HG03432 (cell line): Measurements from ENCODE around the gene FBN2.

Source experiments
- ATAC-seq: cut with Tn5 transposase; IDR thresholded peaks from one replicate; pipeline ENCODE4 v1.9.1; 2021; ENCODE audit warnings: mild to moderate bottlenecking, moderate library complexity; ENCODE audit not compliant: unreplicated experiment

FBN2 gene

DNA sequence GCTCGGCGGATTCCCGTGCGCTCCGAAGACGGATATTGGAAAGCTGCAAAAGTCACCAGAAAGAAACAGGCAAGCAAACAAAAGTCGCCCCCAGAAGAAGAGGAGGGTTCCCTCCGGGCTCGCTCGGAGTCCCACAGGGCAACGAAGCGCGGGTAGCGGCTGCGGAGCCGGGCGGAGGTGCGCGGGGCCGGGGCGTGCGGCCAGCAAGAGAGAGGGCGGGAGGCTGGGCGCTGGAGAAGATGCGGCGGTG is at the start of gene FBN2:
Gene FBN2 (minus strand): TSS at position 246 of the 250 bp plus-strand sequence. CDS start 642 bp downstream, outside the sequence.
- ATAC-seq = no peak

DNA sequence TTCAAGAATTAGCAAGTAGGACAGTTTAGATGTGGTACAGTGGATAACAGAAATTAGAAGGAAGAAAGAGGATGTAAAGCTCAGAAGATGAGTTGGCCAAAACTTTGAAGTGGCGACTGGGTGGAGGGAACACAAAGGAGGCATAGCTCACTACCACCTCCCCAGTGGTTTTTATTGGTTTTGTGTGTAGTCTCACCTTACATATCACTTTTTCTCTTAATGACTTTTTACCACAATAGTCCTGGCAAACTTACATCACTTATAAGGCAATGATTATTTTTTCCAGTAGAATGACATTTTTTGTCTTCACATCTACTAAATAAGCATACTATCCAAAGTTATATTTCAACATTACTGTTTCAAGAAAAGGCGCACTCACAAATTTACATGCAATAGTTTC is 49.2 kb upstream of the FBN2 start:
- no peak for ATAC-seq

DNA sequence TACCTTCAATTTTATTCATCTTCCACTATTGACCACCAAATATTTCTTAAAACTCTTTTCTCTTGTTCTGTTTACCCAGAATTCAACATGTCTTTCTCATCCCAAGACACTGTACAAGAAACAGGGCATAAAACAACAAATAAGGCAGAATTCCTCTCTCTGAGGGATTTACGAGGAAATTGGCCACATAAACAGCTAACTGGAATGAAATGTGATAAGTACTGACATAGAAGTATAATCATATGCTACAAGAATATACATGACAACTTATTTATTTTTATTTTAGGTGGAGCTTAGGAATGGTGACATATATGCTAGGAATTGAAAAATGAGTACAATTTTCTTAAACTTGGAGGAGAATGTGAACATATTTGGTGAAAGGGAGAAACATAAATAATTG is 48.8 kb upstream of the FBN2 start:
- no peak for ATAC-seq

DNA sequence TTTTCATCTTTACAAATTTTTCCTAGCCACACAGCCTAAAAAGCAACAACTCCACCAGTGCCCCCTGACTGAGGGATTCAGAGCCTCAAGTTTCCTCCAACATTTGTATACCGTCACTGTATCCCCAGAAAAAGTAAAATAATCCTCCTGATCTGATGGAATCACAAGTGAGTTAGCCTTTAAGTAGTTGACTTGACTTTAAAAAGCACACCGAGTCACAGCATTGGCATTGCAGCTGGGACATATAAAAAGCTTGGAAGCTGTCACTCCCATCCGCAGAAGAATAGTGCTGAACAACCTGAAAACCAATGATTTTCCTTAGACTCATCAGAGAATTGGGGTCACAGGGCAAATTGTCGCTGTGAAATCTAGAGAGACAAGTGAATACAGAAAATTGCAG is 41.6 kb upstream of the FBN2 start:
- ATAC-seq = no peak

DNA sequence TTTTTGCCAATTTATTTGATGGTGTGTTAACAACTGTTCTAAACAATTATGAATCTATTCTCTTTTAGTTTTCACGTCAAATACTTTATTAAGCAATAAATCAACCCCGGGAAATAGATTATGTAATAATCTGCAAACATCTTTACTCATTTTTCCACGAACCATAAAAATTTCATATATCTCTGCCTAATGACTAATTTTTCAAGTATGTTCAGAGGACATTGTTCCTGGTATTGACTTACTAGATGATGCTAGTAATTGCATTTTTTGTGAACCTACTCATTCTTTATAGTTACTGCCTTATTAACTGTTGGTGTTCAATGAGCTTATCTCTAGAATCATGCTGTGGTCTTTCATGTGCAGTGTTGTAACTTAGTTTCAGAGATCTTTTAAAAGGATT is 41.0 kb upstream of the FBN2 start:
- ATAC-seq = no peak

DNA sequence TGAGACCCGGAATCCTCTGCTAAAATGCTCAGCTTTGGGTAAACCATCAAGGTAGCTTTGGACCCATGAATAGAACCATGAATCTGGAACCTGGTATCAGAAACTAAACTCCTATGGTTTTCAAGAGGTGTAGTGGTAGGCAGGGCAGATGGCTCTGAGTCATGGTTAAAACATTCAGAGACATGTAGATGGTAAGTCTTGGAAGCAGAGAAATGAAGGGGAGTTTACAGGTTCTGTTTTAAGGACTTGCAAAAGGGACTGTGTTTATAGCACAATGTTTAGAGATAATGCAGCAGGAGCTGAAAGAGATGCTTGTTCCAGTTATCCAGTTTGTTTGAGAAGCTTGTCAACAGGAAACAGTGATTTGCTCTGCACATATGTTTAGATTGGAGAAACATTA is 36.0 kb upstream of the FBN2 start:
- no peak for ATAC-seq

DNA sequence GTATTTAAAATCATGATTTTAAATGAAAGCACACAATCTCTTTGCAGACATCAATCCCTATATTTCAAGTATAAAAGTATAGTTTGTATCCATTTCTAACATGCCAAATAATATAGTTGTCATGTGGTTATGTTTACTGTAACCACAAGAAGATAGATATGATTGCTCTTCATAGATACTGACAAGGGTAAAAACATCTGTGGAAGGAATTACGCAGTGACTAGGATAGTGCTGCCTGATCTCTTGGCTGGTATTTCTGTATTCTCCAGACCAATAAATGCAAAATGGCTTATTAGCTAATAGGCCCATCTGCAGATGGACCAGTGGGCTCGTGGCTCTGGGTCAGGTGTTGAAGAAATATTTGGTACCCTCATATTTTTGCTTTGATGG is 34.9 kb upstream of the FBN2 start:
- no peak for ATAC-seq

DNA sequence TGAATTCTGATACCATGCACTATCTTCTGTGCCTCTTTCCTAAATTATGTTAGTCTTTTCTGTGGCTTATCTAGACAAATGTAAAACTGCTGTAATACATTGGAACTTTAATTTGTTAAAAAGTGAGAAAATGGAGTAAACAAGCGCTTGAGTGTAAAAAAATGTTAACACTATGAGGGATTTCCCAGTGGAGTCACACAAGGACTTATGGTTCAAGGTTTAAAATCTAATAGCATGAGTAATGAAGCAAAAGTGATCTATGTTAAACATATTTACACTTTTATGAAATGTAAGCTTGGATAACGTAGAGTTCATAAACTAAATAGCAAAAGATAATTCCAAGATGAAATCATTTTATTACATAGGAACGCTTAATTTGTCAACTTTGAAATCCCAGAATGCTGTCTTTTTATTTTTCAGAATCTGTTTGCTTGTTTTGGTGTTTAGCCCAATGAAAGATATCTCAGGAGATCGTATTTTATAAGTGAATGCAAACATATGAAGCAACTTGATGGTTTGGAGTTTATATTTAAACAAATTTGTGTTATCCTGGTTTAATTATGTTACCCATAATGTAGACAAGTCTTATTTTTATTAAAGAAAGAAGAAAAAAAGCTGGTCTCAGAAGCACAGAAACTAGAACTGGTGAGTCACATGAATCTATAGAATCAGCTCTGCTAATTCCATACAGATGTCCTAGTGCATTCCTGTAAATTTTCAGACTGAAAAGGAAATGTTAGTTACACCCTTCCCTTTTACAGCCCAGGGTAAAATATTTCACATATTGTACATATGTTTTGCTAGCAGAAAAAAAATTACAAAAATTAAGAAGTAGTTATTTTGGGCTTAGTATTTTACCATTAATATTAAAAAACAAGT is 34.2 kb upstream of the FBN2 start:
- no peak for ATAC-seq

DNA sequence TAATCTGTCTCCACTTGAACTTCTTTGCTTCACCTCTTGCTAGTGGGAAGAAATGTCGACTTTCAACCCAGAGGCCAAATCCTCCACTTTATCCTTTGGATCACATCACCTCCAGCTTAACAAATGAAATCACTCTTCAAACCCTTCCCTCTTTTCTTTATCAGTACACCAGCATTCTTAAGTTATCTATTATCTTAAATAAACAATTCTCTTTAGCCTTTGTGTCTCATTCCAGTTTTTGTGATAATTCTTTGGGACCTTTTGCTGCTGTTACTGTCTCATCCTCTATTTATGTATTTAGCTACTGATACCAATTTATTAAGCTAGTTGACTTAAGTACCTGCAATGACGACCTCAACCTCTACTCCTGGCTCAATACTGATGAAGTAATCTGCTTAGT is 28.1 kb upstream of the FBN2 start:
- no peak for ATAC-seq

DNA sequence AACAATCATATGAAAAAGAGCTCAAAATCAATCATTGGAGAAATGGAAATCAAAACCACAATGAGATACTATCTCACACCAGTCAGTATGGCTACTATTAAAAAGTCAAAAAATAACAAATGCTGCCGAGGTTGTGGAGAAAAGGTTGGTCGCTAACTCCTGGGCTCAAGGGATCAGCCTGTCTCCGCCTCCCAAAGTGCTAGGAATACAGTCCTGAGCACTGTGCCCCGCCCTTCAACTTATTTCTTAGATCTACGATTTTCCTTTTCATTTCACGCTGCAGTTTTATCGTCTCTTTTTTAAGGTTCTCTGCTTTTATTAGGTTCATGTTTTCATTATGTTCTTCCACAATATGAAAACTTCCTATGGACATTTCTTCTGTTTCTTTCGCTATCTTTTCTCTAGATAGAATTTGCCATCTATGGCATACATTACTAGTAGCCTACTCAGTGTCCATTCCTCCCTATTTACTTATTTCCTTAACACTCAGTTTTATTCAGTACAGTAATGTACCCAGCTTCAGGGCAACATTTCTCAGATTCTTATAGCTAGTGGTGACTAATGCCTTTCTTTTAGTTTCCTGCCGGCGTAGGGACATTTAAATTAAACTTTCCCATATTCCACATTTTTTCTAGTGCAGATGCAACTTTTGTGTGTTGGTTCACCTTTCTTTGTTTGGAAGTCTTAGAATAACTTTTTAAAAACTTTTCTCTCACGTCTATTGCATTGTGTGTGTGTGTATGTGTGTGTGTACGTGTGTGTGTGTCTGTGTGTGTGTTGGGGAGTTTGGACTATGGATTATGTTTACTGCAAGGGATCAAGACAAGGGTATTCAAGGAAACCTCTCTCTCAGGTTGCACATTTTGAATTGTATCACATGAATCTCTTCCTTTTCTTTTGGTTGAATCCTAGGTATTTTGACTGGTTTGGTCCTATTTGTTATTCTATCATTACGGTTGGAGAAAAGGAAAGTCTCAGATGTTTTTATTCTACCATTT is 21.6 kb upstream of the FBN2 start:
- no peak for ATAC-seq

DNA sequence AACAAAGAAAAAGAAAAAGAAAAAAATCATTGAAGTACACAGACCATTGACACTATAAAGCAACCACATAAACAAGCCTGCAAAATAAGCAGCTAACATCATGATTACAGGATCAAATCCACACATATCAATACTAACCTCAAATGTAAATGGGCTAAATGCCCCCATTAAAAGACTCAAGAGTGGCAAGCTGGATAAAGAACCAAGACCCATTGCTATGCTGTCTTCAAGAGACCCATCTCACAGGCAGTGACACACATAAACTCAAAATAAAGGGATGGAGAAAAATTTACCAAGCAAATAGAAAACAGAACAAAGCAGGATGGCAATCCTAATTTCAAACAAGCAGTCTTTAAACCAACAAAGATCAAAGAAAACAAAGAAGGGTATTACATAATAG is 15.7 kb upstream of the FBN2 start:
- ATAC-seq = no peak

DNA sequence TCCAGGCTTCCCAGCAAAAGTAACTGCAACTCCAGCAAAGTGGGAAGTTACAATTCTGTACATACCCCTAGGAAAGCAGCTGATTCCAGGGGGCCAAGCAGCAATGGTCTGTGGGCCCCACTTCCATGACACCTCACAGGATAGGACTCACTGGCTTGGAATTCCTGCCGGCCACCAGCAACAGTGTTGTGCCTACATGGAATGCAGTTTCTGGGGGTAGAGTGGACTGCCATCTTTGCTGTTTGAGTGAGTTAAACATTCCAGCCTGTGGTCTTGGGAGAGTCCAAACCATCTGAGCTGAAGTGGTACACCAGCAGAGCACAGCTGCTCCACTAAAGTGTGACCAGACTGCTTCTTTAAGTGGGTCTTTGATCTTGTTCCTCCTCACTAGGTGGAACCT is 13.4 kb upstream of the FBN2 start:
- ATAC-seq = no peak

DNA sequence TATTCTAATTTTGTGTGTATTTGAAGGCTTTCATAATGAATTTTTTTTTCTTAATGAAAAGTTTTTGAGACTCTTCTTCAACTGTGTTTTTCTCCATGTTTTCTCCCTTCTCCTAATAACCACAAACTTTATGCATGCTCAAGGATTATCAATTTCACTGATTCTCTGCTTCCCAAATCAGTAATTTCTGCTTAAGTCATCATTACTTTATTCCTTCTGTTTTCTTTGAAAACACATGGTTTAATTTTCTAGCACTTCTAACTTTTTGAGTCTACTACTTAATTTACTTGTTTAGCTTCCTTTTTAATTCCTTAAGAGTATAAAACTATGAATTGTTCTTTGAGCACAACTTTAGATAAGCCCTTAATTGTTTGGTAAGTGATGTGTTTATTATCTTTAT is 11.5 kb upstream of the FBN2 start:
- ATAC-seq = no peak

DNA sequence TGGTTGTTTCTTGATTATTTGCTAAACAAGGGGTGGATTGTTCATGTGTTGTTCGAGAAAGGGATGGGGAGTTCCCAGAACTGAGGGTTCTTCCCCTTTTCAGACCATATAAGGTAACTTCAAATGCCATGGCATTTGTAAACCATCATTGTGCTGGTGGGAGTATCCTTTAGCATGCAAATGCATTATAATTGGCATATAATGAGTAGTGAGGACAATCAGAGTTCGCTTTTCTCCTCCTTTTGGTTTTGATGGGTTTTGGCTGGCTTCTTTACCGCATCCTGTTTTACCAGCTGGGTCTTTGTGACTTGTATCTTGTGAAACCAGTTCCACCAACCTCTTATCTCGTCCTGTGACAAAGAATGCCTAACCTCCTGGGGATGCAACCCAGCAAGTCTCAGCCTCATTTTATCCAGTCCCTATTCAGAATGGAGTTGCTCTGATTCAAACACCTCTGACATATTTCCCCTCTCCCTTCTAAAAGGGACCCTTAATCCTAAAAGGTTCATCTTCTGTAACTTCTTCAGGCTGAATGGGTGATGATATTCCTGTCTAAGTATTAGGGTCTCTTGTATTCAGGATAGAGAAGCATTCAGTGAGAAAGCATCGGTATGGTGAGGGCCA is 8.7 kb upstream of the FBN2 start:
- peak; percentile 58 for ATAC-seq

DNA sequence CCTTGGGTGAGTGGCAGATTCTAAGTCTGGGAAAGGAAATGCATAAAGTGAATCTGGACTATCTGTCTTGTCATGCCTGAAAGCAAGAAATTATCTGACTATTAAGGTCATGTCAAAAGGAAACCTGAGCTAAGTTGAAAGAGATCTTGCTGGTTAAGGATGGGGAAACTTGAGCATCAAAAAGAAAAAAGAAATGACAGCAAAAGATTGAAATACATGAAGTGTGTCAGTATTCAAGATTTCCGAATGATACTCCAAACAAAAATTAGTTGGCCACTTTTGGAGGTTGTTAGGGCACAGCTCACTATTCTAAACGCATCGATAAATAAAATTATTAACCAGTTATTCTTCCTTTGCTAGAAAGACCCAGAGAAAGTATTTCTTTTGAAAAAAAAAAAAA is 3.3 kb upstream of the FBN2 start:
- no peak for ATAC-seq

DNA sequence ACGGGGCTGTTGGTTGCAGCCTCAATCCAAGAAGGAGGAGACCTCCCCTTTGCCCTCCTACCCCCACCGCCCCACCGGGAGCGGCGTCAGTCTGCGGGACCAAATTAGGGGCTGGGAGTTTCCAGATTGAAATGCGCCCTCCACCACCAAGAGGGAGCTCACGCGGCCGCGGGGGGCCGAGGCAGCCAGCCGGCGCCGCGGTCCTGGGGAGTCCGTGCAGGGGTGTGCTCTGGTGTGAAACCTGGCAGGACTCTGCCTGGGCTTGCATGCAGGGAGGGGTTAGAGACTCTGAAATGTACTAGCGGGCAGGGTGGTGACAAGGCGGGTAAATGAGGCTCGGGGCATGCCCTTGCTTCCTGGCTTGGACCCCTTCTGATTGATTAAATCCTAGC is 989 bp upstream of the FBN2 start:
- ATAC-seq = peak; percentile 55

DNA sequence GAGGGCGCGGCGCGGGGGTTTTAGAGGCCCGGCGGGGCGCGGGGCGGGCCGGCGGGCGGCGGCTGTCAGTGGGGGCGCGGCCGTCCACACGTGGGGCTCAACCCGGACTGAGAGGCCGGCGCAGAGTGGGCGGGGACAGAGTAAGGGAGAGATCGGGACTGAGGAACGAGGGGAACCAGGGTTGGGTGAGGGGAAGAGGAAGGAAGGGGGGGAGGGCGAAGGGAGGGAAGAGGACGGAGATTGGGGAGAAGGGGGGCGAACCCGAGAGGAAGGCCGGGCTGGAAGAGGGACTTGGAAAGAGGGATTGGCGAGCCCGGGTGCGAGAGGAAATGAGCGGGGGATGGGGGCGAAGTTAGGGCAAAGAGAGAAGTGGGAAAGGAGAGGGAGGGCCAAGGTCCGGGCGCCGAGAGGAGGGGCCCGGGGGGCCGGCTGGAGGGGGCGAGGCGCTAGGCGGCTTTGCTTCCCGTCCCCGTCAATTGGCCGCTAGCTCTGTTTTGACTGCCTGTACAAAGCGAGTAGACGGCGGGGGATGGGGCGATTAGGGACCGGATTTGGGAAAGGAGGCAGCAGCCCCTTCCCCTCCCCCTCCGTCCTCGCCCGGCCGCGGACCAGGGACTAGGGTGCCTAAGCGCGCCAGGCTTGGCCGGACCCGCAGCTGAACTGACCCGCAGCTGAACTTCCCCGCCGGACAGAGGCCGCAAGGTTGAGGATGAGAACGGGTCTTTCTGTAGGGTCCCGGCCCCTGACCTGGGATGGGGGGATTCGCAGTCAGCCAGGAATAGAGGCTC is 399 bp upstream of the FBN2 start:
- ATAC-seq = peak; percentile 46

DNA sequence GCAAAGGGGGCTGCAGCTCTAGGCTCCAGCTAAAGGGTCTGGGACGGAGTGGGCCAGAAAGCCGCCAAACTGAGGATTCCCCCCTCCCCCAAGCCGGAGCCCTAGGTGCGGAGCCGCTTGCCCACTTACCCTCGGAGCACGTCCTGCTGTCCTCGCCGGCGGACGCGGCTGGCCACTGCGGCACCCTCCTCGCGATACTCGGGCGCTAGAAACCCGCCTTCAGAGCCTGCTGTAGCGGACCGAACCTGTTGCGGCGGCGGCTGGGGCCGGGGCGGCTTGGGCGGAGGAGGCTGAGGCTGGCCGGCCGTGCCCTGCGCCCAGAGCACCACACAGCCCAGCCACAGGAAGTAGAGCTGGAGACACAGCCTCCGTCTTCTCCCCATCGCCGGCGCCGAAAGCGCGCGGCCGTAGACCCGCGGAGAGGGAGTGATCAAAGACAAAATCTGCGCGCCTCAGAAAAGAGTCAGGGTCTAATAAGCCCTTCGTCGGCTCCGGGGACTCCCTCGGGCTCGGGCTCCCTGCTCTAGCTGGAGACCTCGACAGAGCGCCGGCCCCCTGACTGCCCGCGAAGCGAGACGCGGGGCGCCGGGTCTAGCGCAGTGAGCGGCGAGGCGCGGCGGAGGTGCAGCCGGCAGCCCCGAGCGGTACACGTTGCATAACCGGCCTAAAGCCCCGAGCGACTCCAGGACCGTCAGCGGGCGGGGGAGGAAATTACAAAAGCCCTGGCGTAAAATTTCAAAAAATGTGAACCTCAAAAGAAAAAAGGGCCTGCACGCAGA is 635 bp downstream of the FBN2 start:
- ATAC-seq = peak; percentile 44

DNA sequence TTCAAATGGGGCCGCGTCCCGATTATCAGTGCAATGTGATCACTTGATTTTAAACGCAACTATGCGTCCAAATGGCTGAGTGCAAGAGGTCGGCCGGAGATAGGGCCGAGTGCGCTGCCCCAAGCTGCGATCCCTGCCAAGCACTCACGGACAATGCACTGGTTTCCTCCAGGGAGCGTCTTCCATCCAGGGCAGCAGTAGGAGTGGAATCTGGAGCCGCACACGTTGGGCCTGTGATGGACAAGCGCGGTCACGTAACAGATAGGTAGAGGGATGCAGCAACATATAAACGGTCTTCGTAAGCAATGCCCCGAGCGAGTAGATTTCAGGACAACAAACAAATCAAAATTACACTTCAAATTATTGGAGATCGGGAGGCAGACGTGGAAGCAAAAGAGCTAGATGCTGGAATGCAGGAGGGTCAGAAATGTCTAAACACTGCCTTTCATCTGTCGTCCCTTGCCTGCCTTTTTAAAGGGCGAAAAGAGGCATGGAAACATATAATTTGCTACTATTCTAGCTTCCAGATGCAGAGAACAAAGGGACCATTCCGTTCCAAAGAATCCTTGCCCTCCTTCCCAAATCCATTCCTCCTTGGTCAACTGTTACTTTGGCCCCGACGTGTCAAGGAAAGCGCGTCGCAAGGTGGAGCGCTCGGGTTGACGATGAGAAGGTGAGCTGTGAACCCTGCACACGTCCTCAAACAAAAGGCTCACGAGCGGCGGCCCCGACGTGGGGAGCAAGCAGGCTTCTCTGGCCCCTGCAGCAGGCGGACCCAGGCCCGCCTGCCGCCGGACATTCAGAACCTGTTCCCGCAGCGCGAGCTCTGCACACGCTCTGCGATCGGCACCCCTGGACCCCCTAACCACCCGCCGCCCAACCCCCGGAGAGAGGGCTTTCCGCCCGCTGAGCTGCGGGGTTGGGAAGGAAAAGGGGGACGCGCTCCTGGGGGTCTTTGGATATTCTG is 1.5 kb downstream of the FBN2 start:
- no peak for ATAC-seq
